RCC 7860 (cell line): Measurements from ENCODE around the gene COMMD2.

ENCODE experiments used
- DNase-seq: peaks from one replicate; pipeline ENCODE4 v3.0.0-alpha.2; 2015; ENCODE audit warnings: low spot score
- FAIRE-seq: peaks from 2 replicates; lab custom pipeline; 2012; peaks lifted over from hg19 to GRCh38; lab: Jason Lieb, UNC

COMMD2 gene

DNA sequence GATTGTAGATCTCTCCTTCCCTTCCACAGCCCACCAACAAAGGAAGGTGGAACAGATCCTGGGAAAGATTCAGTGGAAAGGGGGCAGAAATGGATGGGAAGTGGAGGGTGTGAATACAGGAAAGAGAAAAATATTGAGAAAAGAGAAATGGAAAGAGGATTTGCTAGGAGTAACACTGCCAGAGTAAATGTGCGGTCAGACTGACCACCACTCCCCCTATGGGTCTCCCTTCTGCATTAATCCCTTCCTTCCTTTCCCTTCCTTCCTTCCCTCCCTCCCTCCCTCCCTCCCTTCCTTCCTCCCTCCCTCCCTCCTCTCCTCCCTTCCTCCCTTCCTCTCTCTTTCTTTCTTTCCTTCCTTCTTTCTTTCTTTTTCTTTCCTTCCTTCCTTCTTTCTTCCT lies 12.0 kb upstream of the COMMD2 start:
- DNase-seq = no peak
- no peak for FAIRE-seq

DNA sequence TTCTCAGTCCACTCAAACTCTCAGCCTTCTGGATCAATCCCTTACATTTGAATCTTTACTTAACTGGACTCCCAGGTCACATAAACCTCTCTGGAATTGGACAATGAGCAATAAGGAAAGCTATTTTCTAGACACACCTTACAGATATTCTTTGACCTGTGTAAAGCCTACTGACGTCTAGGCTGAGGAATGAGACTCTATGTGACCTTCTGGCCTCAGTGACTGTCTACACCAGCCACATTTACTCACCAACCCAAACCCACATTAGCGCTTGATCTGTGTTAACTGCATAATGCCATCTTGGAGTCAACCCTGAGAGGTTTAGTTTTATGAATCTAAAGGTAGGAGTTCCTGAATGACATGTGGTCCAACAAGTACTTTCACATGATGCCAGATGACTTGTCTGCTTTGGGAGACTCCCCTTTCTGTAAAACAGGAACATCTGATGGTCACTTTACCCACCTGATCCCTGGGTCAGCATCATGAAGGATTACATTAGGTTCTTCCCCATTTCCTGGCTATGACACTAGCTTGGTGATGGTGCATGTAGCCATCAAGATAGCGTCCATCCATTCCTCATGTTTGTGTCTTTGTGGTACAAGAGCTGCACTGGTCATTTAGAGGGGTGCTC lies 11.4 kb upstream of the COMMD2 start:
- DNase-seq (no peak), FAIRE-seq (no peak)

DNA sequence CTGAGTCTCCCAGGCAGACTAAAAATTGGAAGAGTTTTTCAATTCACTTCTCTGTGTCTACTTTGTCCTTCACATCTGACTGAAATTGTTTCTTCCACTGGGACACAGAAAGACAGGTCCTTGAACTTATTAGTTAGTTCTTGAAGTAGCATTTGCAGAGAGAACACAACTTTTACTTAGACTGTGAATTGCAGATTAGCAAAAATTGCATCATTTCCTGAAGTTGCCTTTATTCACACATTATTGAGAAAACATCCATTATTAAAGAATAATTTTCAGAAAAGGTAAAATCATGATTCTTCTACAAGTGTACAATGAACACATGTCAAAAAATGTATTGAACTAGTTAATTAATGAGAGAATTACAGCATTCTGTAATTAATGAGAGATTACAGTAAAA lies 1.4 kb upstream of the COMMD2 start:
- FAIRE-seq = no peak
- no peak for DNase-seq

DNA sequence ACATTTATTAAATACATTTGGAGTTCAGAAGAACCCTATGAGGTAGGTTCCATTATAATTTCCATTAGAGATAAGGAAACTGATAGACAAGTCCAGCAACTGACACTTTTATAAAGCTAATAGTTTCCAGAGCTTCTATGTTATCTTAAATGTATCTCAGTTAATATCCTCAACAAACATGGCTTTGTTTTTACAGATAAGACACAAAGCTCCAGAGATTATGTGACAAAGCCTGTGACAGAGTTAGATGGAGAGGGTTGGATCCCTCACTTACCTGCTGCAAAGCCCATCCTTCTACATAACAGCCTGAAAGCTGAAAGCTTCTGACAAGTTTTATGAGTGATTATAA lies 473 bp upstream of the COMMD2 start:
- FAIRE-seq = no peak
- no peak for DNase-seq

DNA sequence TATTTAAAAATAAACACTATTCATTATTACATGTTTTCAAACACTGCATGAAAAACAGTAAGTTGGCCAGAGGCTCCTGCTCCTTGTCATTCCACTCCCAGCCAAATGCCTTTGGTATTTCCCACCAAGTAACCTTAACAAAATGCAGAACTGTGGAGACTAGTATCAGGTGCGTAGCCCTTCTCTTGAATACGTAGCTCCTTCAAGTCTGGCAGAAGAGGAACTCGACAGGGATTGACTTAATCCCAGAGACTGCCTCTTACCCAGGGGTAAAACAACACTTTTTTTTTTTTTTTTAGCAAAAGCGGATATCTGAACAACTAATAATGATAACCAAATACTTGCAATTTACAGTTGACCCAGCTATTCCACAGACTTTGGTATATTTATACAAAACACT lies 738 bp downstream of the COMMD2 start:
- no peak for DNase-seq
- FAIRE-seq = no peak

DNA sequence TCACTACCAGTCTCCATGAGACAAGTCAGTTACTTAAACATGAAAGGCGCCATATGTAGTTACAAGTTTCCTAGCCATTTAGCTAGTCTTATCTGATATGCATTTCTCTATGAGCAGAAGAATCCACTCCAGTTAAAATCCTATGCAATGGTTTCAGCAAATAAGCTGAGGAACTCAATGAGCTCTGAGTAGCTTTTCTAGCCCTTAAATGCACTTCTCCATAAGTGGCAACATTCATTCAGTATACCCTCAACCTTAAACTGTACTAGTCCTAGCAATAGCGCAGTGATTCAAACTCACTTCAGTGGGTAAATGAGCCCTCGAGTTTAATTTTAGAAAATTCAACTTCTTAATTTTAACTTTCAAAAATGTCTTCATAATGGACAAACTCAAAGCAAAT lies 7.7 kb downstream of the COMMD2 start:
- FAIRE-seq (no peak), DNase-seq (no peak)

DNA sequence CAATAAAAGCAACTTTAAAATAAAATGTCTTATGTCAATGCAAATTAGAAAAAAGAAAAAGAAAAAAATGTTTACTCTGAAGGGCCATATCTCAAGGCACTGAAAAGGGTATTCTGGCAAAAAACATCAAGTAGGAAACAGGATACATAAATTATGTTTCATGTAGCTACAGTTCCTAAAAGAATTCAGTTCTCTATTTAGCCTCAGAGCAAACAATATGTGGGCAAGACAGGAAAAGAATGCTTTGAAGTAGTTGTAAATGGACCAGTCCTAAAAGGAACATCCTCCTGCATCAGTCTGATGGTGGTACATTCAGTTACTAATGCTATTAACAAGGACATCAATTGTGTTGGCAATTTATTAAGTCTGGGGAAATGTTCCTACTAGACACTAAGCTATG lies 8.1 kb downstream of the COMMD2 start:
- DNase-seq (no peak), FAIRE-seq (no peak)

DNA sequence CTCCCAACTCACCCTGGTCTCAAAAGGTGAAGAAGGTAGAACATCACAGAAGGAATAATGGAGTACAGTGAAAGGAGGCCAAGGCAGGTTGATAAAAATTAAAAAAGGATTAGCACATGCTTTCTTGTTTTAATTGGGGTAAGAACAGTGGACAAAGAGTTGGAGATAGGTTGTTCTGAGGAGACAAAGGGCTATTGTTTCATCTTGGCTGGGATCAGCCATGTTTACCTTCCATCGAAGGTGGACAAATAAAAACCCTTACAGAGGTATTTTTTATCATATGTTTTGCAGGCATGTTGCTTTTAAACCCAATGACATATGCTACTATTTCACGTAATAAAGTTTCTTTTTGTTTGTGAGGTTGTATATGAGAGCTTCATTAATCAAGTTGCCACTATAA lies 12.9 kb downstream of the COMMD2 start:
- no peak for FAIRE-seq
- DNase-seq = no peak

DNA sequence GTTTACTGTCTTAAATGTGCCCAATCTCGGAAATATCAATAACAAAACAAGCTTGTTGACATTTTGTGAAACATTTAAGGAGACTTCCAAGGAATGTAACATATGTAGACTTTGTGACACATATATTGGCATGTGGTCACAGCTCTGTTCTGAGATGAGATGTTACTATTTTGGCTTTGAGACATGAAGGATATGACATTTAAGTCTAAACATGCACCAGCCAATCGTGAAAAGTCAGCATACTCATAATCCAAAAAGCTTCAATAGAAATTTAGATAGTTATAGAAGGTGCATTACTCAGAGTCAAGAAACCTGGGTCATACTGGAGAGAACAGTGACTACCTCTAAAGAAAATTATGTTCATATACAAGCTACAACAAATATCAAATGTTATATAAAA lies 13.4 kb downstream of the COMMD2 start:
- FAIRE-seq (no peak), DNase-seq (no peak)

DNA sequence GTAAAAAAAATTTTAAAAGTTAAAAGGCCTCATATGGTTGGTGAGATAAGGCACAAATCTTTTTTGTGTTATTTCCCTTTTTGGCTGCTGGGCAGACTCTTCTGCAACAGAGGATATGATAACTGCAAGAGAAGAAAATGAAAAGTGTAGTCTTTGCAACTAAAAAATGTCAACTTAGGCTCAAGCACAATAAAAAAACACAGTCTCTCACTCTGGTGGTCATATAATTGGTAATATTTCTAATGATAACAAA lies 15.4 kb downstream of the COMMD2 start:
- DNase-seq (no peak), FAIRE-seq (no peak)

DNA sequence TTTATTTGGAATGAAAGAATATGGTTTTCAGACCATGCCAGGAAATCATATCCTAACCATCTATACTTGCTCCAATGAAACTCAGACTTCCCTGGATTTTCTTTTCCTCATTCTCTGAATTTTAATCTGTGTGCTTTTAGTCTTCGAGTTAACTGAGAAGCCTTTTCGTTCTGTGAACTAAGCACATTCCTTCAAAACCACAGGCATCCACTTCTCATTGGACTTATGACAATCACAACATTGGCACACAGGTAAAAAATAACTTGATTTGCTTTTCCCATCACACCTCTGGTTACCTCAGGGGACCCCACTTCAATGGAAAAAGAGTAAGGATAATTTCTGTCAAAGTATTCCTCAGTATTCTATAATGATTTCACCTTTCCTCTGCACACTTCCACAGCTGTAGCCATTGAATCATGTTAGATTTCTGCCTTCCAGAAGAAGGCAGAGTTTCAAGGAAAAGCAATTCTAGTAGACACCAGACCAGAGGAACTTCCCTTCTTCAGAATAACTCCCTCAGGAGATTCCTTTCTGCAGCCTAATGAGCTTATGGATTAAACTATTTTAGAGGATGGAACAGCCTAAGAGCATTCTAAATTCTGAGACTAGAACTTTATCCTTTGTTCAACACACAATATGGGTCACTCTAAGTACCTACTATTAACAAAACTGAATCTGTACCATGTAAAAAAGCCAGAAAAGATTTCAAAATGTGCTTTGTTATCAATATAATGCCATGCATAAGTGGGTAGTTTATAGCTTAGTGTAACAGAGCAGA lies 15.9 kb downstream of the COMMD2 start:
- peak; percentile 93 for FAIRE-seq
- DNase-seq = peak; percentile 71

DNA sequence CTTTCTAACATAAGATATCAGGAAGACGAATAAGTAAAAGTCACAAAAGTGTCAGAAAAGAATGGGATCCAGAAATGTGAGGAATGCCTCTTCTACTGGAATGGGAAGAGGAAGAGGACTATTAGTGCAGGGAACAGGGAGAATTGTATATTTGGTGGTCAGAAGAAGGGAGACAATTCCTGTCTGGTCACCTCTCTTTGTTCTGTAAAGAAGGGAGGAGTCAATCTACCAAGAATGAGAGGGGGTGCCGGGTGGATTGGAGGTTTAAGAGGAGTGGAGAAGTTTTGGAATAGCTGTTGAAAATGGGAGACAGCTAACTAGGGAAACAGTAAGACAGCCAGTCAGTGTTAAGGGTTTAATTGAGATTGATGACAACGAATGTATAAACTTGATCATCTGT lies 20.1 kb downstream of the COMMD2 start:
- no peak for DNase-seq
- FAIRE-seq = no peak

DNA sequence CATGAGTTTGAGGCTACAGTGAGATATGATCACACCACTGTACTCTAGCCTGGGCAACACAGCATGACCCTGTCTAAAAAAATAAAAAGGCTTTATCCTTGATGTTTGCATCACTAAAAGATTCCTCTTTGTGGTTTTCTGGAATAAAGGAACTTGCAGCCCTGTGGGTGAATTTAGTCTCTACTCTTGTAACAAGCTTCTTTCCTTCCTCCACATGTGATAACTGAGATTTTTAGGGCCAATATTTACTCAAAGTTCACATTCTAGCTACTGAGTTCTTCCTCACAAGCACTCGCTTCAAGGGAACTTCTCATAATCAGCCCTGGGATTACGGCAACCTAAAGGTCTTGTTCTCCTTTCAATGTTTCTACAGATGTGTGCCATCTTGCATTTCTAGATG lies 24.6 kb downstream of the COMMD2 start:
- FAIRE-seq = no peak

DNA sequence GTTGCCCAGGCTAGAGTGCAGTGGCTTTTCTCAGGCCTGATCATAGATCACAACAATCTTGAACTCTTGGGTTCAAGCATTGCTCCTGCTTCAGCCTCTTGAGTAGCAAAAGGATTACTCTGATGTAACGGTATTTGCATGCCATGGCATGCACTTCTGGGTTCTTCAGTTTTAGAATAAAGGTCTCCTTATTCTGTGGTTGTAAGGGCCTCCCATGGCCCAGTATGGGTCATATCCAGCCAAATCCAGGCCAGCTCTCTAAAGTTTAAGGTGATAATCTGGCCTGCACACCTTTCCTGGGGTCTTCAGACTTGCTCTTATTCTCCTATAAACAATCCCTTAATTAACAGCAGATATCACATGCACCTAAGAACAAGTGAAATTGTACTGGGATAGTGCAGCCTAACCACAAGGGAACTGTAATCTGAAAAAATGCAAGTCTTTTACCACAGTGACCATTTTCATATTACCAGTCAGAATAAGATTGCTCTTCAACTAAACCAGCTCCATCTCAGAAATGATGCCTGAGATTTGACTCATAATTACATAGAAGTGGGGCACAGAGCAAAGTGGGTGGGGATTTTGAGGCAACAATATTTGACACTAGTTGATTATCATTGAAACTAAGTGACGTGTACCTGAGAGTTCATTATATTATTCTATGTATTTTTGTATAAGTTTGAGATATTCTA lies 25.4 kb downstream of the COMMD2 start:
- FAIRE-seq (no peak), DNase-seq (no peak)

More for the DNA sequence above, 24.6 kb downstream of the COMMD2 start:
- DNase-seq = no peak

DNA sequence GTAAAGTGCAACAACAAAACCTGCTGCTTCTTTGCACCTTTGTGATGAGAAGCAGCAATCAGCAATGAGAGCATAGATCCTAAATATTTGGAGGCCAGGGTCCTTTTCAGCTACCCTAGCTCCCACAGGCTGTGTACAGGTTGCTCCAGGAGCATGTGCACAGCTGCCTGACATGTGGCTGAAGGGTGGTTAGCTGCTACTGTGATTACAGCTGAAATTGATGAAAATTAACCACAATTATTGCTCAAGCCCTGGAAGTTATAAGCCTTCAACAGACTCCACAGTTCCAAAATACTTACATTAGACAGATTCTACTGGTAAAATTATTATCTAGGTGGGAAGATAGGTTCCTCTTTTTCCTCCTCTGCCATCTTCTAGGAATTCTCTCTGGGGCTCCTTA lies 28.5 kb downstream of the COMMD2 start:
- DNase-seq (no peak), FAIRE-seq (no peak)

DNA sequence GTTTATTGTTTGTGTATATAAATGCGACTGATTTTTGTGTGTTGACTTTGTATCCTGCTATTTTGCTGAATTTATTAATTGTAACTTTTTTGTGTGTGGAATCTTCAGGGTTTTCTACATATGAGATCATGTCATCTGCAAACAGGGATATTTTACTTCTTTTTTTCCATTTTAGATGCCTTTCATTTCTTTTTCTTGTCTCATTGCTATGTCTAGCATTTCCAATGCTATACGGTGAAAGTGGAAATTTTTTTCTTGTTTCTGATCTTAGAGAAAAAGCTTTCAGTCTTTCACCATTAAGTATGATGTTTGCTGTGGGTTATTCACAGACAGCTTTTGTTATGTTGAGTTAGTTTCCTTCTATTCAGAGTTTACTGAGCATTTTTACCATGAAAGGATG lies 31.4 kb downstream of the COMMD2 start:
- no peak for FAIRE-seq
- no peak for DNase-seq

DNA sequence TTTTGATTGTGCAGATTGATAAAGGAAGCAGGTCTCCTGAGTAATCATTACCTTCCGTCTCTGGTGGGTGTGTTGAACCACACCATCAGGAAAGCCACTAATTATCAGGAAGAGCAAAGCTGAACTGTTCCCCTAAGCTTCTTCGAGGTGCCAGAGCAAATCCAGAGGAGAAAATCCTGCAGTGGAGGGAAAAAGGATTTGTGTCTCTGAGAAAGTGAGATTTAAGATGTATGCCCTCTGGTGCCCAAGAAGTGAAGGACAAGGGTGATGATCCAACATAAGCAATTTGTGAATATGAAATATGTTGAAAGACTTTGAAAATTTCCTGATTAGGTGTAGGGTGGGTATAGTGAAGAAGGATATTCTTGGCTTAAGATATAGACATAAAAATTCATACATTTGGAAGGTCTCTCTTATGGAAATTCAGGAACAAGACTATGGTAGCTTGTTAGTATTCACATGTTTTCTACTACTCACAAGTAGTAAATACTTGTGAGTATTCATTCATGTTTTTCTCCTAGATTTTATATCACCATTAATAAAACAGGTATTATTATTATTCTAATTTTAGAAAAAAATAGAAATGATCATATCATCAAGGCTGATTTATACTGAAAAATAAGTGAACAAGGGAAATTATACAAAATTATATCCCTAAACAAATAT lies 34.8 kb downstream of the COMMD2 start:
- DNase-seq (peak; percentile 66), FAIRE-seq (peak; percentile 87)

DNA sequence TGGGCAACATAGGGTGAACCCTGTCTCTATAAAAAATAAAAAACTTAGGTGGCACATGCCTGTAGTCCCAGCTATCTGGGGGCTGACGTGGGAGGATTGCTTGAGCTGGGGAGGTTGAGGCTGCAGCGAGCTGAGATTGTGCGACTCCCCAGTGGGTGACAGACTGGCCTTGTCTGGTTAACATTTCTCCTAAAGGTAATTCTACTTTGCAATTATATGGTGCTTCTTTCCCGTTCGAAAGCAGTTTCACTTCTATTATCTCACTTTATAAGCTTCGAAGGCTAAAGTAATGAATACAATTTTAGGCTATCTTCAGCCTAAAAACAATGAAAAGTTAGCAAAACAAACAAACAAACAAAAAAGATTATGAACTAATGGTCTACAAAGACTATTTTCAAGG lies 35.3 kb downstream of the COMMD2 start:
- no peak for FAIRE-seq

DNA sequence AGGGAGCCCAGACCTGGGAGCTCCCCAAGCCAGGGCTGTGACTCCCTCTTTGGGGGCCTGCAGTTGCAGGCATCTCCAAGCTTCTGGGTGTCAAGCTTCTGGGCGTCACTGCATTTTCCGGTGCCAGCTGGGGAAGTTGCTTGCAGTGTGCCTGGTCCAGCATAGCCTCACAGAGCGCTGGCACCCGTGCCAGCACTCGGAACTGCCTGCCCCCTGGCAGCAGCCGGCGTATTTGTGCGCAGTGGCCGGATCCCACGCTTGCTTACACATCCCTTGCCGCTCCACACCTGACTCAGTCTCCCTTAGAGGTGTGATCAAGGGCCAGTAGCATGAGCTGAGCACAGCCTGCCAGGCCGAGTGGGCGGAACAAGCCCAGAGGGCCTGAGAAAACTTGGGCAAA lies 37.0 kb downstream of the COMMD2 start:
- FAIRE-seq (no peak), DNase-seq (no peak)

More for the DNA sequence above, 35.3 kb downstream of the COMMD2 start:
- no peak for DNase-seq

DNA sequence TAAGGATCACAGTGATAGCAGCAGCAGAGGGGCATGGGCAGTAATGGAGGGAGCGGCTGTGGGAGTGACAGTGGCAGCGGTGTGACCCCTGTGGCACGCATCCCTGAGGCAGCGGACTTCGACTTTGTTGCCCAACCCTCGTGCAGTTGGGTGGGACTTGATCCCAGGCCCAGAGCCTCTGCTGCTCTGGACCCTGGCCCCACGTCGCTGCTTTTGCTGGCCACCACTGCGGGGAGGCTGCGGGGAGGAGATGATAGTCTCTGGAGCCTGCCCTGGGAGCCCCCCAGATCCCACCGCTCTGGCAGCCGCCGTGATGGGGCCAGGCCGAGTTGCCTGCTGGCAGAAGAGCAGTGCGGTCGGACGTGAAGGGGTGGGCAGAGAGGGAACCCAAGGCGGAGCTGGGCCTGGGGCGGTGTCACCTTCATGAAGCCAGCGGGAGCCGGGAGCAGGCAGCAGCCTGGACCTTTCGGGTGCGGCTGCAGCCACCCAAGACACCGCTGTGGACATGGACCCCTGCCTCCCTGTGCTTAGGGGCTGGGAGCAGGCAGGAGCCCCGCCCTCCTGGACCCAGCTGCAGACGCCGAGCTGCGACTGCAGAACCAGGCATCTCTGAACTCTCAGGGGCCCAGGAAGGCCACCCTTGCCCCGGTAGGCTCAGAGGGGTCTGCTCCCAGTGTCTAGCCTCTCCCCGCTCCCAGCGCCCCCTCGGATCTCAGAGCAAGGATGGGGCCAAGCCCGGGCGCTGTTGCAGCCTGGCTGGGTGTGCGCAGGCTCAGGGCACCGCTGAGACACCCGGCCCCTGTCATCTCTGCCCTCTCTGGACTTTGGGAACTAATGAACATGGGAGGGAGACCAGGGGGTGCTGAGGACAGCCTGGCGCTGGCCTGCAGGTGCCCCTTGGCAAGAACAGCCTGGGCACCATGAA lies 38.3 kb downstream of the COMMD2 start:
- FAIRE-seq (no peak), DNase-seq (no peak)

DNA sequence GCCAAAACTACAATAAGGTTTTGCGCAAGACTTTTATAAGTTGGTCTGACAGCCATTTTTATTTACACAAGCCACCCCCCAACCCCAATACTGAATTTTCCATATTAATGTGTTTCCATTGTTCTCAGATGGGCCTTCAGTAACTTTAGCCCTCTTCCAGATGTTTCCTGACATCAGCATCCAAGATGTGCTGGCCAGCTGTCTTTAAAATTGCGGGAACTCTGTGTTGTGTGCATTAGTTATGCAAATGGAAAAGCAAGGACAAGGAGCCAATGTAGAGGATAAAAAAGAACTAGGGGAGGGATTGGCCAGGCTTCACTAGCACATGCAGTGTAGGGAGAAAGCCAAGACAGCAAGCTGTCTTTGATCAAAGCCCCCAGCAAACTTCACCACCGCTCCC lies 45.4 kb downstream of the COMMD2 start:
- no peak for FAIRE-seq
- DNase-seq = no peak
